WTC11 (cell line): ENCODE results near the gene SLC9A7. TPM values are rescaled to one million over a fixed set of nuclear protein-coding genes. Genes with fewer than 3 reads are reported as not detected.
"Not testable (repeated sequence)": the region's sequence is repeated elsewhere in the genome, so short reads cannot be mapped to it uniquely, and the experiment has no call there.

Experiments
- ATAC-seq: fragments of 200-7000 bp; cut with Tn5 transposase; 2 replicates; pipeline ENCODE4 v1.10.0; 2021; ENCODE audit warnings: mild to moderate bottlenecking, moderate library complexity
- CTCF ChIA-PET: fragments of 300-600 bp; sonication (Branson Sonifier 250); formaldehyde crosslinking; loops from one replicate; lab custom pipeline; 2021; ENCODE audit warnings: antibody characterized with exemption; lab: Charles Lee
- POLR2A ChIA-PET: fragments of 350-600 bp; sonication (Branson Sonifier 250); formaldehyde crosslinking; loops from one replicate; lab custom pipeline; 2021; ENCODE audit warnings: antibody characterized with exemption; lab: Charles Lee
- DNase-seq: peaks from one replicate; pipeline ENCODE4 v3.0.0; 2021; ENCODE audit warnings: low spot score
- H3K27ac Mint-ChIP-seq: 2 replicates; pipeline ENCODE4 v1.8.0; 2021; ENCODE audit warnings: mixed read lengths
- H3K27me3 Mint-ChIP-seq: 2 replicates; pipeline ENCODE4 v1.8.0; 2021; ENCODE audit warnings: low read depth, mild to moderate bottlenecking, moderate library complexity, mixed read lengths
- H3K36me3 Mint-ChIP-seq: 2 replicates; pipeline ENCODE4 v1.8.0; 2021; ENCODE audit warnings: mixed read lengths
- H3K4me1 Mint-ChIP-seq: 2 replicates; pipeline ENCODE4 v1.8.0; 2022; ENCODE audit warnings: mixed read lengths
- H3K4me3 Mint-ChIP-seq: 2 replicates; pipeline ENCODE4 v1.8.0; 2021; ENCODE audit warnings: mild to moderate bottlenecking, moderate library complexity, mixed read lengths
- H3K9me3 Mint-ChIP-seq: 2 replicates; pipeline ENCODE4 v1.8.0; 2021; ENCODE audit warnings: mixed read lengths
- HMGA2 ChIP-seq: fragments of 250-450 bp; sonication (Bioruptor Pico); IDR thresholded peaks from 2 replicates; pipeline ENCODE4 v1.4.0; 2021; ENCODE audit warnings: mild to moderate bottlenecking, moderate library complexity
- JUN ChIP-seq: sonication (generic); formaldehyde crosslinking; IDR thresholded peaks from 2 replicates; pipeline ENCODE4 v1.8.0; 2023; ENCODE audit warnings: mild to moderate bottlenecking, missing genetic modification reagents
- OVOL2 ChIP-seq: fragments of 250-450 bp; sonication (Bioruptor Pico); IDR thresholded peaks from 2 replicates; pipeline ENCODE4 v1.9.0; 2021; ENCODE audit warnings: mild to moderate bottlenecking, borderline replicate concordance
- PRRX2 ChIP-seq: fragments of 250-450 bp; sonication (Bioruptor Pico); IDR thresholded peaks from 2 replicates; pipeline ENCODE4 v1.8.0; 2021; ENCODE audit warnings: mild to moderate bottlenecking
- RORB ChIP-seq: fragments of 250-450 bp; sonication (Bioruptor Pico); IDR thresholded peaks from 2 replicates; pipeline ENCODE4 v1.9.0; 2021; ENCODE audit warnings: mild to moderate bottlenecking
- SP1 ChIP-seq: sonication (generic); formaldehyde crosslinking; conservative IDR thresholded peaks from 2 replicates; pipeline ENCODE4 v1.8.1; 2022; ENCODE audit warnings: missing genetic modification reagents
- ZNF263 ChIP-seq: sonication (generic); formaldehyde crosslinking; IDR thresholded peaks from 2 replicates; pipeline ENCODE4 v1.8.1; 2022; ENCODE audit warnings: low read depth, mild to moderate bottlenecking, moderate library complexity, missing genetic modification reagents
- ZNF423 ChIP-seq: fragments of 250-450 bp; sonication (Bioruptor Pico); IDR thresholded peaks from 2 replicates; pipeline ENCODE4 v2.1.2; 2022; ENCODE audit warnings: mild to moderate bottlenecking, moderate library complexity
- ZNF671 ChIP-seq: fragments of 250-450 bp; sonication (Bioruptor Pico); IDR thresholded peaks from 2 replicates; pipeline ENCODE4 v1.8.0; 2021; ENCODE audit warnings: mild to moderate bottlenecking
- total RNA-seq: library from RNA; stranded (reverse); gene quantifications from 3 replicates; pipeline ENCODE4 v1.2.3, GENCODE V29; 2021
- TF ChIP-seq, protein P1 (sequence below): sonication (generic); formaldehyde crosslinking; IDR thresholded peaks from 2 replicates; pipeline ENCODE4 v1.8.0; 2022; ENCODE audit warnings: mild to moderate bottlenecking, missing genetic modification reagents
- TF ChIP-seq, protein P2 (sequence below): sonication (generic); formaldehyde crosslinking; IDR thresholded peaks from 2 replicates; pipeline ENCODE4 v1.8.0; 2022; ENCODE audit warnings: missing genetic modification reagents
- TF ChIP-seq, protein P3 (sequence below): fragments of 250-450 bp; sonication (Bioruptor Pico); IDR thresholded peaks from 2 replicates; pipeline ENCODE4 v2.1.2; 2022; ENCODE audit warnings: mild to moderate bottlenecking, moderate library complexity
- TF ChIP-seq, protein P4 (sequence below): sonication (generic); formaldehyde crosslinking; IDR thresholded peaks from 2 replicates; pipeline ENCODE4 v1.8.1; 2022; ENCODE audit warnings: missing genetic modification reagents, borderline replicate concordance
- TF ChIP-seq, protein P5 (sequence below): sonication (generic); formaldehyde crosslinking; IDR thresholded peaks from 2 replicates; pipeline ENCODE4 v1.8.1; 2022; ENCODE audit warnings: mild to moderate bottlenecking, moderate library complexity, missing genetic modification reagents
- TF ChIP-seq, protein P6 (sequence below): fragments of 250-450 bp; sonication (Bioruptor Pico); conservative IDR thresholded peaks from 2 replicates; pipeline ENCODE4 v1.9.0; 2021; ENCODE audit warnings: mild to moderate bottlenecking

SLC9A7 gene
- total RNA-seq, 1 experiment from 2014 or later, result 18.0 TPM

DNA sequence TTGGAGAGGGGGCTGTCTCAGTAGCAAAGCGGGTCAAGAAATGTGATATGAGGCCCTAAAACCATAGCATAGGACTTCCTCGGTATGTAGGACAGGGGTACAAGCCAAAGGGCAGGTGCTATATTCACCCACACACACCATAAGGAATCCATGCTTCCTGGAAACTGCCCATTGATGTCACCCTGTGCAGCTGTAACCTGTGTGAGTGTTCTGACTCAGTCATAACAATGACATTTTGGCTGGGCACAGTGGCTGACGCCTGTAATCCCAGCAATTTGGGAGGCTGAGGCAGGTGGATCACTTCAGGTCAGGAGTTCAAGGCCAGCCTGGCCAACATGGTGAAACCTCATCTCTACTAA, 35.4 kb downstream of the SLC9A7 start:
- DNase-seq, H3K27me3 Mint-ChIP-seq, H3K36me3 Mint-ChIP-seq, CTCF ChIA-PET, H3K27ac Mint-ChIP-seq, POLR2A ChIA-PET, H3K9me3 Mint-ChIP-seq, H3K4me3 Mint-ChIP-seq, ATAC-seq: not testable (repeated sequence)
- H3K4me1 Mint-ChIP-seq, result peaks cover 16% of the 10 kb centered on the region

DNA sequence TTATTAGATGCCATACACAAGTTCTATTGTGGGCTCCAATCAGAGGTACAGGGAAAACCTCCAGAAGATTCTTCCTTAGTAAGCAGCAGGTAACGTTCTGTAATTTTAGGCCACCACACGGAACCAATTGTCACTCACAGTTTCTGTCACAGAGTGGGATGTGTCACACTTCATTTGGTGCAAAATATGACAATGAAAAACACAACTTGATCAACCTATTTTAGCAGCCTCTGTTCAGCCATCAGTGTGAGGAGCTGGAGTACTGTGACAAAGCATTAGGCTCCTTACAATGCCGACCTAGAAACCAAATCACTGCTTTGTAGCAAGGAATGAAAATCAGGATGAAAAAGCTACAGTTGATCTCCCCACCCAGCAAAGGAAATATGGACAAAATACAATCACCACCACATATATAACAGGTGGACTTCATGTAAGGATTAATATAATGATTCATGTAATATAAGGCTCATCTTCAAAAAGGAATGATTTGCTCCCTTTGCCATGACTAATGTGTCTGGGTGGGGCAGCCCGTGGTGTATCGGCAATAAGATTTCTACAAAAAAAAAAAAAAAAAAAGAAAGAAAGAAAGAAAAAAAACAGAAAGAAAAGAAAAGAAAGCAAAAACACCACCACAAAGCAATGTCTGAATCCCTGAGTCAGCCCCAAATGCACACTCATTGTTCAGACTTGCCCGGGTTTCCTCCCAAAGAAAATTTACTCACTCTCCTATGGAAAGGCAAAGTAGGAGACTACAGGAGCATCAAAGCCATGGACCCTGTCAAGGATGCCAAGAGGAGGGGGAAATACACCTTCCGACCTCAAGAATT, 36.0 kb downstream of the SLC9A7 start:
- DNase-seq, result no peak
- no peak for TF ChIP-seq ZNF263 (CRISPR knock-in tag)
- no peak for TF ChIP-seq RORB (CRISPR knock-in tag)
- TF ChIP-seq, protein P1, sequence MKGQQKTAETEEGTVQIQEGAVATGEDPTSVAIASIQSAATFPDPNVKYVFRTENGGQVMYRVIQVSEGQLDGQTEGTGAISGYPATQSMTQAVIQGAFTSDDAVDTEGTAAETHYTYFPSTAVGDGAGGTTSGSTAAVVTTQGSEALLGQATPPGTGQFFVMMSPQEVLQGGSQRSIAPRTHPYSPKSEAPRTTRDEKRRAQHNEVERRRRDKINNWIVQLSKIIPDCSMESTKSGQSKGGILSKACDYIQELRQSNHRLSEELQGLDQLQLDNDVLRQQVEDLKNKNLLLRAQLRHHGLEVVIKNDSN (CRISPR knock-in tag), result no peak
- TF ChIP-seq, protein P2, sequence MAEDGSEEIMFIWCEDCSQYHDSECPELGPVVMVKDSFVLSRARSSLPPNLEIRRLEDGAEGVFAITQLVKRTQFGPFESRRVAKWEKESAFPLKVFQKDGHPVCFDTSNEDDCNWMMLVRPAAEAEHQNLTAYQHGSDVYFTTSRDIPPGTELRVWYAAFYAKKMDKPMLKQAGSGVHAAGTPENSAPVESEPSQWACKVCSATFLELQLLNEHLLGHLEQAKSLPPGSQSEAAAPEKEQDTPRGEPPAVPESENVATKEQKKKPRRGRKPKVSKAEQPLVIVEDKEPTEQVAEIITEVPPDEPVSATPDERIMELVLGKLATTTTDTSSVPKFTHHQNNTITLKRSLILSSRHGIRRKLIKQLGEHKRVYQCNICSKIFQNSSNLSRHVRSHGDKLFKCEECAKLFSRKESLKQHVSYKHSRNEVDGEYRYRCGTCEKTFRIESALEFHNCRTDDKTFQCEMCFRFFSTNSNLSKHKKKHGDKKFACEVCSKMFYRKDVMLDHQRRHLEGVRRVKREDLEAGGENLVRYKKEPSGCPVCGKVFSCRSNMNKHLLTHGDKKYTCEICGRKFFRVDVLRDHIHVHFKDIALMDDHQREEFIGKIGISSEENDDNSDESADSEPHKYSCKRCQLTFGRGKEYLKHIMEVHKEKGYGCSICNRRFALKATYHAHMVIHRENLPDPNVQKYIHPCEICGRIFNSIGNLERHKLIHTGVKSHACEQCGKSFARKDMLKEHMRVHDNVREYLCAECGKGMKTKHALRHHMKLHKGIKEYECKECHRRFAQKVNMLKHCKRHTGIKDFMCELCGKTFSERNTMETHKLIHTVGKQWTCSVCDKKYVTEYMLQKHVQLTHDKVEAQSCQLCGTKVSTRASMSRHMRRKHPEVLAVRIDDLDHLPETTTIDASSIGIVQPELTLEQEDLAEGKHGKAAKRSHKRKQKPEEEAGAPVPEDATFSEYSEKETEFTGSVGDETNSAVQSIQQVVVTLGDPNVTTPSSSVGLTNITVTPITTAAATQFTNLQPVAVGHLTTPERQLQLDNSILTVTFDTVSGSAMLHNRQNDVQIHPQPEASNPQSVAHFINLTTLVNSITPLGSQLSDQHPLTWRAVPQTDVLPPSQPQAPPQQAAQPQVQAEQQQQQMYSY (CRISPR knock-in tag), result no peak
- no peak for TF ChIP-seq JUN (CRISPR knock-in tag)
- TF ChIP-seq, protein P3, sequence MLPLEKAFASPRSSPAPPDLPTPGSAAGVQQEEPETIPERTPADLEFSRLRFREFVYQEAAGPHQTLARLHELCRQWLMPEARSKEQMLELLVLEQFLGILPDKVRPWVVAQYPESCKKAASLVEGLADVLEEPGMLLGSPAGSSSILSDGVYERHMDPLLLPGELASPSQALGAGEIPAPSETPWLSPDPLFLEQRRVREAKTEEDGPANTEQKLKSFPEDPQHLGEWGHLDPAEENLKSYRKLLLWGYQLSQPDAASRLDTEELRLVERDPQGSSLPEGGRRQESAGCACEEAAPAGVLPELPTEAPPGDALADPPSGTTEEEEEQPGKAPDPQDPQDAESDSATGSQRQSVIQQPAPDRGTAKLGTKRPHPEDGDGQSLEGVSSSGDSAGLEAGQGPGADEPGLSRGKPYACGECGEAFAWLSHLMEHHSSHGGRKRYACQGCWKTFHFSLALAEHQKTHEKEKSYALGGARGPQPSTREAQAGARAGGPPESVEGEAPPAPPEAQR (CRISPR knock-in tag), result no peak
- no peak for TF ChIP-seq PRRX2 (CRISPR knock-in tag)
- TF ChIP-seq OVOL2 (CRISPR knock-in tag), result no peak
- TF ChIP-seq ZNF671, result no peak
- TF ChIP-seq, protein P4, sequence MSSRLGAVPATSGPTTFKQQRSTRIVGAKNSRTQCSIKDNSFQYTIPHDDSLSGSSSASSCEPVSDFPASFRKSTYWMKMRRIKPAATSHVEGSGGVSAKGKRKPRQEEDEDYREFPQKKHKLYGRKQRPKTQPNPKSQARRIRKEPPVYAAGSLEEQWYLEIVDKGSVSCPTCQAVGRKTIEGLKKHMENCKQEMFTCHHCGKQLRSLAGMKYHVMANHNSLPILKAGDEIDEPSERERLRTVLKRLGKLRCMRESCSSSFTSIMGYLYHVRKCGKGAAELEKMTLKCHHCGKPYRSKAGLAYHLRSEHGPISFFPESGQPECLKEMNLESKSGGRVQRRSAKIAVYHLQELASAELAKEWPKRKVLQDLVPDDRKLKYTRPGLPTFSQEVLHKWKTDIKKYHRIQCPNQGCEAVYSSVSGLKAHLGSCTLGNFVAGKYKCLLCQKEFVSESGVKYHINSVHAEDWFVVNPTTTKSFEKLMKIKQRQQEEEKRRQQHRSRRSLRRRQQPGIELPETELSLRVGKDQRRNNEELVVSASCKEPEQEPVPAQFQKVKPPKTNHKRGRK (CRISPR knock-in tag), result no peak
- TF ChIP-seq HMGA2 (CRISPR knock-in tag), result no peak
- no peak for TF ChIP-seq ZNF423
- TF ChIP-seq, protein P5, sequence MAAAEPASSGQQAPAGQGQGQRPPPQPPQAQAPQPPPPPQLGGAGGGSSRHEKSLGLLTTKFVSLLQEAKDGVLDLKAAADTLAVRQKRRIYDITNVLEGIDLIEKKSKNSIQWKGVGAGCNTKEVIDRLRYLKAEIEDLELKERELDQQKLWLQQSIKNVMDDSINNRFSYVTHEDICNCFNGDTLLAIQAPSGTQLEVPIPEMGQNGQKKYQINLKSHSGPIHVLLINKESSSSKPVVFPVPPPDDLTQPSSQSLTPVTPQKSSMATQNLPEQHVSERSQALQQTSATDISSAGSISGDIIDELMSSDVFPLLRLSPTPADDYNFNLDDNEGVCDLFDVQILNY, result no peak
- TF ChIP-seq SP1 (CRISPR knock-in tag), result no peak
- TF ChIP-seq, protein P6, sequence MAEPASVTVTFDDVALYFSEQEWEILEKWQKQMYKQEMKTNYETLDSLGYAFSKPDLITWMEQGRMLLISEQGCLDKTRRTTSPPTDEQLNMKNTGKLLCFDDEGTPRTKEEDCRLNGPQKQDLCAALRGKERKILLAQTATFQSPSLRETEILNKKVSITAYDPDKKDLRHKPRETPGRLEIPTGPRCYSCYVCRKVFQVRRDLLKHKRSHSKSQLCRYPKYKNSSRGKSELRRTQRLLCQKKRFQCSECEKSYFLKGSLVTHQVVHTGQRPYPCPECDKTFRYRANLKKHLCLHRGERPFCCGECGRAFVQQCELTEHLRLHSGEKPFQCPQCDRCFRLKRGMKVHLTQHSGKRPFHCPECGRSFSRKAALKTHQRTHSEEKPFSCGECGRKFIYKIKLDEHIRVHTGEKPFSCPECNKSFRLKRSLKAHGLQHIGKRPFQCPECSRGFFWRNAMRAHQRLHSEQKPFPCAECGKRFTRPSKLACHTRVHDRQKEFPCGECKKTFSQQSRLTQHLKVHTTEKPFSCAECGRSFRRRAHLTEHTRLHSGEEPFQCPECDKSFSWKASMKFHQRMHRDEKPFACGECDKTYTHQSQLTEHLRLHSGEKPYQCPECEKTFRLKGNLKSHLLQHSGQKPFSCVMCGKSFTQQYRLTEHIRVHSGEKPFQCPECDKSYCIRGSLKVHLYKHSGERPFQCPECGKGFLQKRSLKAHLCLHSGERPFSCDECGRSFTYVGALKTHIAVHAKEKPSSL (CRISPR knock-in tag), result no peak
- ChIA-PET CTCF (no interaction called here), POLR2A (no interaction called here)
- Mint-ChIP-seq H3K36me3 (0 out of 2 replicates have a peak, but pooled peaks cover under 1% of the 10 kb centered on the region), H3K27ac (no peak overlapping the region), H3K4me3 (no peak overlapping the region), H3K9me3 (peaks cover under 1% of the 10 kb centered on the region; the same call in 1 of the 2 replicates), H3K27me3 (no peaks in the 10 kb centered on the region), H3K4me1 (peaks cover 14% of the 10 kb centered on the region)
- ATAC-seq, result no peak
